Astrocyte of the spinal cord (primary cell): ENCODE data around the gene FTHL17.

Experiments
- DNase-seq: peaks from one replicate; pipeline ENCODE4 v3.0.0; 2011; ENCODE audit warnings: low read depth, low spot score
- H3K4me3 ChIP-seq: 2 replicates; pipeline ENCODE4 v1.5.1; 2011; ENCODE audit warnings: low read depth, mild to moderate bottlenecking, low read length, moderate library complexity
- CTCF ChIP-seq: IDR thresholded peaks from 2 replicates; pipeline ENCODE4 v1.5.1; 2012; ENCODE audit warnings: low read depth, mild to moderate bottlenecking, low read length, inconsistent platforms
- in situ Hi-C: cut with HindIII; loops from 2 replicates; pipeline ENCODE4 v1.10.0; 2017; ENCODE audit warnings: low sequenced_read_pairs

FTHL17 gene

DNA sequence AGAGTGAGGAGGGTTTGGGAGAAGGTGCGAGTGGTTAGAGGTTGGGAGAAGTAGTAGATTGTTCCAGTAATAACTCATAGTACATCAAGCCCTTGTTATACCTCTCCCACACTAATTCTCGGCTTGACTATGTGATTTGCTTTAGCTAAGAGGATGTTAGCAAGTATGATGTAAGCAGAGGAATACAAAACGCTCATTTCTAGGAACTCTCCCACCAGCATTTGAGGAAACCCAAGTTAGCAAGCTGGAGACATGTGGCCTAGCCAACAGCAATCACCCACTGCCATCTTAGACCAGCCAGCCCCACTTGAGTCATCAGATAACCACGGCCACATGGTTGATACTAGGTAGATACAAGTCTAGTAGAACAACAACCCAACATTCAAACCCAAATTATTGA is 14.2 kb downstream of the FTHL17 start:
- no peak for TF ChIP-seq CTCF
- in situ Hi-C loops: no loop called here
- no peak for DNase-seq
- H3K4me3 ChIP-seq: no peak overlapping the region

DNA sequence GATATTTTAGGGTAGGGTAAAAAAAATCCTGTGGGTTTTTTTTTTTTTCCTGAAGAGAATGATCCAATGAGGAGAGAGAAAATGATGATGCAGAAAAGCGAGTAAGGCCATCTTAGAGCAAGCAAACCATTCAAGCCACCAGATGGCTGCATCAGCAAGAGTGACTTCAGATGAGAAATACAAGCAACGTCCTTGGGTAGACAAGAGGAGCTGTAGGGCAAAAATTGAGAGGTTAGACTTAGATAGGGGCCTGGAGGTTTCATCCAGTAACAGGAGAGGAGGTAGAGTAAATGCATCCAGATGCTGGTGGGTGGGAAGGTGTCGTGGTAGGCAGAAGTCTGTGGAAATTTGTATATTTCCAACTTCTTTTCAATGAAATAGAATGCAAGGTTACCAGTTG is 14.6 kb downstream of the FTHL17 start:
- no peak for TF ChIP-seq CTCF
- no peak for DNase-seq
- in situ Hi-C loops: no loop called here
- no peak overlapping the region for H3K4me3 ChIP-seq

GRCh38 chrX:31053621-31054020 is 18.2 kb downstream of the FTHL17 start:
- no peak for DNase-seq
- no peak overlapping the region for H3K4me3 ChIP-seq
- in situ Hi-C loops: no loop called here
- no peak for TF ChIP-seq CTCF

GRCh38 chrX:31039327-31039711 is 32.5 kb downstream of the FTHL17 start:
- in situ Hi-C loops: no loop called here
- no peak for TF ChIP-seq CTCF
- DNase-seq: no peak

GRCh38 chrX:31038575-31039326 is 33.1 kb downstream of the FTHL17 start:
- in situ Hi-C loops: no loop called here
- no peak overlapping the region for H3K4me3 ChIP-seq
- peak; percentile 58 for TF ChIP-seq CTCF
- DNase-seq: peak; percentile 2

More at GRCh38 chrX:31039327-31039711, 32.5 kb downstream of the FTHL17 start:
- no peak overlapping the region for H3K4me3 ChIP-seq

DNA sequence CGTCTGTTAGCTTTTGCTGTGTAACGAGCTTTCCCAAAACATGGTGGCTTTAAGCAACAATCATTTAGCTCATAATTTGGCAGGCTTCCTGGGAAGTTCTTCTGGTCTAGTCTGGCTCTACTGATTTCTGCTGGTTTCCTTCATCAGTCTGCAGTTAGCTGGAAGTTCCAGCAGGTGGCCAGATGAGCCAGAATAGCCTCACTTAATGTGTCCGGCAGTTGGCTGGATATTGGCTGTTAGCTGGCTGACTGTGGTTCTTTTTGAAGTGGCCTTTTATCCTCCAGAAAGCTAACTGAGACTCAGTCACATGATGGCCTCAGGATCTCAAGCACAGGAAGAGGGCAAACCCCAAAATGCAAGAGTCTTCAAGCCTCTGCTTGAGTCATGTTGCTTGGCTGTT is 34.9 kb downstream of the FTHL17 start:
- TF ChIP-seq CTCF: peak; percentile 67
- peak; percentile 44 for DNase-seq
- in situ Hi-C loops: no loop called here
- H3K4me3 ChIP-seq: no peak overlapping the region
